HG03520 (cell line): ENCODE data around the gene PANX1.

ENCODE experiments used
- ATAC-seq: cut with Tn5 transposase; IDR thresholded peaks from one replicate; pipeline ENCODE4 v1.9.1; 2021; ENCODE audit warnings: mild to moderate bottlenecking, moderate library complexity; ENCODE audit not compliant: unreplicated experiment

PANX1 gene

DNA sequence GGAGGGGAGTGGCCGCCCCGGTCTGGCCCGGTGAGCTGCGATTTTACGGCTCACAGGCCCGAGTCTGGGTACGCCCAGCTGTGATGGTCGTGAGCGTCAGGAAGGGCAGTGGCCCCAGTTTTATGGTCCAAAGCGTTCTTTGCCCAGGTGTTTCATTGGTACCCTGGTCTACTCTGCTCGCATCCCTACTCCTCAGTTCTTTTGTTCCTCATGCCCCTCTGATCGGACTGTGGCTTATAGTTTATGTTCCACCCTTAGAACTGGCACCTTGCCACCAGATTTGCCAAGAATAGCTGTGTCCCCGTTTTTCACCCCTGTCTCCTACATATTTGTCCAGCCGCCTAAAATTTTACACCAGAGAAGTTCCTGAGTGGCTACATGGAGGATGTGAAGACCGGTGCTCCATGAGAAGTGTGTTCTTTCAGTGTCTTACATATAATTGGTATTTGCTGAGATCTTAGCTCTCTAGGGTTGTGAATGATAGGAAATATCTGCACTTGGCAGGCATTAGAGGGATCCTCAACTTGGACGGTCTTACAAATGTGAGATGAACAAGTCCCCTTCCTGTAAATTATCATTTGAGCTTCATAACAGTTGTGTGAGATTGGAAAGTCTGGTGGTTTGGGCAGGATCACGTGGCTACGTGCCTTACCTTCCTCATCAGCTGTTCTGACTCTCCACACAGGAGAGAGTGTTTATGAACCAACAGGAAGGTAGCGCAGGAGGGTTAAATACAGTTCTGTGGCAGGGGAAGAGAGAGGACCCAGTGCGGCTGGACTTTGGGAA lies 1.1 kb downstream of the PANX1 start:
- peak; percentile 57 for ATAC-seq

DNA sequence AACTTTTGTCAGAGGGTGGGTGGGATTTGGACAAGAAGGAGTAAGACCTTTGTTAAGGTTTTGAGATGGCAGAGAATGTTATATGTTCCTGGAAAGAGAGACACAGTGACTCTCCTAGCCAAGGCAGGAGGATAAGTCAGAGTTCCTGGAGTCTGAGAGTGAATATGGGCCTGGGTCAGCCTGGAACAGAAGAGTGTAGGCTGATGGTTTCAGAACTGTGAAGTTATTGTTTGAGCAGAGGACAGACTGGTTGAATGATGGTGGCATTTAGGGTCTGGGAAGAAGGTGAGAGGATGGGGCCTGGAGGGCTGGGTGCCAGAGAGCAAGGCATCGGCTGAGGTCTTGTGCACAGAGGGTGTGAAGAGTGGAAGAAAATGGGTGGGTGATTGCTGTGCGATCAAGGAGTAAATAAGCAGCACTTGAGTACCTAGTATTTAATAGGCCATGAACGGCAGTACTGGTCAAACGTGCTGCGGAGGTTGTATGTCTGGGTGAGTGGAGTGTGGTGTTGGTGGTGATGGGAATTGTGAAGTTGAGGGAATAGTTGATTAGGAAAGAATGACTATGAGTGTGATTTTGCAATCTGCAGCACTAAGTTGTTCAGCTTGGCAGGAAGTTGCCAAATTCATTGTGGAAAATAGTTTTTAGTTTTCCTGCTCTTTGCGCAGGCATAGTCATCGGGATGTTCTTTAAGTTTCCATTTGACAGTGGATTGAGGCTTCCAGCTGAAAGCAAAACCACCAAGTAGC lies 1.8 kb downstream of the PANX1 start:
- no peak for ATAC-seq

DNA sequence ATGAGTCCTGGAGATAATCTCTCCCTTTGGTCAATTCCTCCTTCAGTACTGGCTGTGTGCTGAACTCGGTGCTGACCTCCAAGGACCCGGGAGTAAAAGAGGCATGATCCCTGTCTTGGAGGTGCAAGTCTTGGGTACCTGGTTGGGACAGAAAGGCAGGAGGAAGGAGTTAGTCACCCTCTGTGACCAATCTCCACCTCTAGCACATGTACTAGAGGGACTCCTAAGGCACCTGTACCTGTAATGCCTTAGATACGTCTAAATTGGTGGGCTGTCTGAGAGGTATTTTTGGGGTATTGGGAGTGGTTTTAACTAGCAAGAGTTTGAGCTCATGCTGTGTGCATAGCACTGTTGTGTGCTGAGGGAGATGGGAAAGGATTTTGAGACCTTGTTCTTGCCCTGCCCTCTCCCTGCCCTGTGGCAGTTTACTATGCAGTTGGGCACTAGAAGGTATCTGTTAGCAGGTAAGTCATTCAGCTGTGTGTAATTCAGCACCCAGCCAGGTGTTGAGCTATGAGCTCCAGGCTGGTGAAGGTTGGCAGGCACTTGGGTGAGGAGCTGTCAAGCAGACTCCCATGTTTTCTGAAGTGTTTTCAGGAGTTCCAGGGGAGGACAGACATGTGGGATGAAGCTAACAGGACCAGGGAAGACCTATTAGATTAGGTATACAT lies 2.5 kb downstream of the PANX1 start:
- ATAC-seq = no peak

DNA sequence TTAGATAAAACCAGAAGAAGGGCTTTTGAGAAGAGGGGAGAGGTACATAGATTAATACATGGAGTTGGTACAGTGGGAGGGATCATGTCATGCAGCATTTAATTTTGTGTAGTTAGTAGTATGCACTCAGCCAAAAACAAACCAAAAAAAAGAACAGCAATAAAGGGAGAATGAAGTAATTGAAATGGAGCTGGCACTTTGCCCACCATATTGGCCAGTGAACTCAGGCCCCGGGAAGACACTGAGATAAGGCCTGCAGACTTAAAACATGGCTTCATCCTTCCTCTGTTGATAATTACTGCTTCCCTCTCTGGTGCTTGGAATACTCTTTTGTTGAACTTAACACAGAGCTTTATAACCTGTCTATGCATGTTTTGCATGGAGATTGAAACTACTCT lies 3.1 kb downstream of the PANX1 start:
- no peak for ATAC-seq

DNA sequence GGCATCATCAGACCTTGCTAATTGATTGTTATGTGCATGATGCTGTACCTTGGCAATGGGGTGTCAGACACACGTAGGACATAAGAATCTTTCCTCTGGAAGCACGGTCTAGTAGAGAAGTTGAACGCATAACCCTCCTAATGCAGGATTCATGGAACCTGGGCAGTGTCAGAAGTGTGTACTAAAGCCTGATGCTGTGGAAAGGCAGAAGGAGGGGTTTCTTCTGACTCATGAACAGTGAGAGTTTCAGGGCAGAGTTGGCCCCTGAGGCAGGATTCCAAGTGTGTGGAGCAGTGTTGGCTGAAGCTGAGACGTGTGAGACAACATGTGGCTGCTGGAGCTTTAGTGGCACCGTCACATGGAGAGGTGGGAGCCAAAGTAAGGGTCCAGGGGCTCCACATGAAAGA lies 3.5 kb downstream of the PANX1 start:
- ATAC-seq = no peak

DNA sequence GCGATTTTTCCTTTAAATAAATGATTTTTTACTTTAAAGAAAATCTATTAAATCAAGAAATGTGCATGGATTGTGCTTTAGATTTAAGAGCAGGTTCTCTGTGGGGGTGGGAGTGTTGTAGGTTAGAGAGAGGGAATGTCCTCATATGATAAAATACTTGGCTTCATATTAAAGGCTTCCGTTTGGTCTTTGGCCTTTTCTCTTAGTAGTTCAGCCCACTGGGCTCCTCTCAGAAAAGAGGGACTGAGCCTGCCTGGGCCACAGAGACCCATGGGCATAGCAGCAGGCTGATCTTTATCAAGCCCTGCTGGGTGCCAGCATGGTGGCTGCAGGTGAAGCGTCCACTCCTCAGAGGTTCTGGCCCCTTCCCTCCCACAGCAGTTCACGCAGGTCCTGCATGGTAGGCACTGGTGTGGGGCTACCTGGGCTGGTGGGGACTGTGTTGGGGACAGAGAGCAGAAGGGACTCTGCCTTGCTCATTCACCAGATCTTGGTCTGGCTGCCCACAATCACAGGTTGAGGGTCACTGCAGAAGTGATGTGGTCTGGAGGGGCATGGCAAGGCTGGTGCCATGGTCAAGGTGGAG lies 4.3 kb downstream of the PANX1 start:
- ATAC-seq = no peak

DNA sequence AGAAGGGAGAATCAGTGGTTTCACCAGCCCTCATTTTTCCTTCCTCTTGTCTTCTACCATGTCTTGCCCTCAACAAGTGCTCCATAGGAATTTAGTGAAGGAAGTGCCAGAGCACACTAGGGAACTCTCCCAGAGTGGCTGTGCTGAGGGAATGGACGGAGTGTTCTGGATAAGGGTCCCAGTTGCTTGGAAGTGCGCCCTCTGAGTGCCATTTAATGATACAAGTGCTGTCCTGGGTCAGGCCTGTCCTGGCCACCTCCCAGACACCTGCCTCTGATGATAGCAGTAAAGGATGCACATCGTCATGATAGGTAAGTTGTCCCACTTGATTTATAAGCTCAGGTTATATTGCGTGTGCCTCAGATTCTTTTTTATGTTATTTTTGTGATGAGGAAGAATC lies 5.1 kb downstream of the PANX1 start:
- no peak for ATAC-seq

DNA sequence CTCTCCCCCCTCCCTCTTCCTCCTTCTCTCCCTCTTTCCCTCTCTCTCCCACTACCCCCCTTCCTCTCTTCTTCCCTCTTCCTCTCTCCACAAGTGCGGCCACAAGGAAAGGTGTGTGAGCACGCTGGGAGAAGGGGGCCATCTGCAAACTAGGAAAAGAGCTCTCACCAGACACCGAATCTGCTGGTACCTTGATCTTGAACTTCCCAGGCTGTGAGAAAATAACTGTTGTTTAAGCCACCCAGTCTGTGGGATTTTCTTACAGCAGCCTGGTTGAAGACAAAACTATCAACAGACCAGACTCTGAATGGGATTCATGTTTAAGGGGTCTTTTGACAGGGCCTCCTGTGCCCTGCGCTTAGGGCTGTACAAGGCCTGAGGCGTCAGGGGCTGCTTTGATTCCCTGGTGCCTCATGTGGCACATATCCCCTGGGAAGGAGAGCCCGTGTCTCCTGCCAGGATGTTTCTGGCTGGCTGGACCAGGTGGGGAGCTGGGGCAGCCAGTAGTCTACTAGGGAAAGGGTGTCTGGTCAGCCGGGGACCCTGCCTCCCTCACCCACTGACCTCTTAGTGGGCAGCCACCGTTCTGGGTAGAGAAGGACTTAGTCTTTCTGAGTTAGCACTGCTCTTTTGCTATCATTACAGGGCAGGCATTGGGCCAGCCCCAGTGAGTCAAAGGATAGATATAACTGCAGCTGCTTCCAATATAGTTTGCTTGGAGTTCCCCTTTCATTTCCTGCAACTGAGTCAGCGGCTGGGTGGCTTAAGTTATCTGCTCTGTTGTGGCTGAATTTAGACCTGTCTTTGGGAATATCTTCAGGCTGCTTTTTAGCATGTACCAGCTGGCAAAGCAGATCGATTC lies 6.2 kb downstream of the PANX1 start:
- ATAC-seq = no peak

DNA sequence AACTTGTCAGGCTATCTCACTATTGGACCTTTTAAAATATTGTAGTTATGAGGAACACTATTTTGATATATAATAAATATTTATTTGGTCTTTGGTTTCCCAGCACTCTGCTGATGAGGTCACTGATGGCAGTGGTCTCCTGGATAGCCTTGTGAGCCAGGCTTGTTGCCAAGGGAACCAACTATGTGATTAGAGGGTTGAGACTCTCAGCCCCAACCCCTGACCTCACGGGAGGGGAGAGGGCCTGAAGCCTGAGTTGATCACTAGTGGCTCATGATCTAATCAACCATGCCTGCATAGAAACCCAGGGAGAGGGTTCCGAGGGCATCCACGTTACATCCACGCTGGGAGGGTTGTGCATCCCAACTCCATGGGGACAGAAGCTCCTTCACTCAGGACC lies 10.8 kb downstream of the PANX1 start:
- no peak for ATAC-seq

DNA sequence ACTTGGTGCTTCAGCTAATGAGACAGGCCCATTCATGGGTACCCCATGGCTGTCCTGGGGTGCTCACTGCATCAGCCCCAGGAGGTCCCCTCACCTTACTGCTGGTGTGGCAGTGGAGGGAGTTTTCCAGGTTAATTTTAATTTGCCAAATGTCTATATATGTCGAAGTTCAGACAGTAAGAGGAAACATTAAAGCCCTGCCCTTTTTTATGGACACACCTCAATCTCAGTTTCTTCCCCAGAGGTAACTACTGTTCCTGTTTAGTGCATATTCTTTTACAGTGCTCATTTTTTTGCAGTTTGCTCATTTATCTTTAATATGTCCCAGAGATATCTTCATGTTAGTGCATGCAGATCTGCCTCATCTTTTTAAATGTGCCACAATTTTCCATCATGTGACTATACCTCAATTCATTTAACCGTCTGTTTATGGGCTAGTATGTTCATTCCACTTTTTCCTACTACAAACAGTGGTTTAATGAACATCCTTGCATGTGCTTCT lies 11.6 kb downstream of the PANX1 start:
- no peak for ATAC-seq

DNA sequence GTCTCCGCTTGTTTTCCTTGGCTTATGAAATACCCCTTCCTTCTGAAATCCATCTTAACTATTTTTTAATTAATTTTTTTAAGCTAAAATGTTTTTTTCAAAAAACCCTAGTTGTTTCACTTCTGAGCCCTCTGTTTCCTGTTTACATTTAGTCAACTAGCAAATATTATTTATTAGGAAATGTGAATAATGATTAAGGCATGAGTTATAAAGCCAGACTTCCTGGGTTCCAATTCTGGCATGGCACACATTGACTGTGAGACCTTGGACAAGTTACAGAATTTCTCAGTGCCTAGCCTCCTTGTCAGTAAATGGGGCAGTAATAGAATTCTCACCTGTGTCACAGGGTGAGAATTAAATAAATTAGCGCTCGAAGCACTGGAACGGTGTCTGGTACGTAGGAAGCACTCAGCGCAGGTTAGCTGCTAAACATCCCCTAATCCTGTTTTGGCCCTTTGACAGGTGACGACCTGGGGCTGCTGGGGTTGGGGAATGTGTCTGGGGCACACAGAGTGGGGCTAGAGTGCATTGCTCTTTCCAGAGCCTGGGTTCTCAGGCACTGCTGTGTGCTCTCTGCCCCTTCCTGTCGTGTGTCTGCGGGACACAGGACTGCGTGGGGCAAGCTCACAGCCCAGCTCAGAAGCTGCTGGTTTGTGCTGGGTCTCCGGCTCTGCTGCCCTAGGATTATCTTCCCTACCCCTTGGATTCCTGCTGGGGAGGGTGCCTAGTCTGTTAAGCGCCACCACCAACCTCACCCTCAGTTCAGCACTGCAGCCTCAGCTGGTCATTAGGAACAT lies 13.1 kb downstream of the PANX1 start:
- no peak for ATAC-seq

DNA sequence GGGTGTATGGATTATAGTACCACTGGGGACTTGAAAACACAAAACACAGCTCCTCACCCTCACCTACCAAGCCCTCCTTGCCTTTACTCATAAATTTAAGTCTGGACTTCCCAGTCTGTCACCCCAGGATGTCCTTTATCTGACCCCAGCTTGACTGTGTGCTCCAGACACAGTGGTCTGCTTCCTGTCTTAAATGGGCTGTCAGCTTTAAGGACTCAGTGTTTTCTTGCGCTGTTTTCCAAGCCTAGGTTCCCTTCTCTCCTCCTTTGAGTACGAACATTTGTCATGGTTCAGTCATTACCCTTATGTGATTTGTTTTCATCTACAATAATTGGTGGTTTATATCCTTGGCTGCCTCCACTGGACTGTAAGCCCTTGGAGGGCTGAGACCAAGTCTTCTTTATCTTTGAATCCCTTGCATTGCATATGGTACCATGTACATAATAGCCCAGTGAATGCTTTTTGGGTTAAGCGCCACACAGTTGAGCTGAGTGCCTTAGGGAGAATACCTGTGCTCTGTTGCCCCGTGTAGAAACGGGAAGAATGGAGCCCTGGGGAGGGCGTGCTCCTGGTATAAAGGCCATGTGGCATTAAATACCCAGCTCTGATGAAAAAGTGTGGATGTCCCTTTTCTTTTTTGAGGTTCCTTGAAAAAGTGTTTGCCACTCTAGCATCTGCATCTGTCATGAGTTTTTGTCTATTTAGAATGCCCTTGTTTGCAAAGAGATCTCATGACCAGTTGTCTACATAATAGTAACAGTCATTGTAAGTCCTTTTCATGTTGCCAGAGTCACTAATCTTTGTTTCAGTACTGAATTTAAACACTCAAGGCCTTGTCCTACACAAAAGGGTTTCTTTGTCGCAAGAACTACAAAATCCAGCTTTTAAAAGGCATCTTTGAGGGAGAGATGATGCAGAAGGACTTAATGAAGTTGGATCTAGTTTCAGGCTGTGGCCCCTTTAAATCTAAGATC lies 14.0 kb downstream of the PANX1 start:
- ATAC-seq = no peak

DNA sequence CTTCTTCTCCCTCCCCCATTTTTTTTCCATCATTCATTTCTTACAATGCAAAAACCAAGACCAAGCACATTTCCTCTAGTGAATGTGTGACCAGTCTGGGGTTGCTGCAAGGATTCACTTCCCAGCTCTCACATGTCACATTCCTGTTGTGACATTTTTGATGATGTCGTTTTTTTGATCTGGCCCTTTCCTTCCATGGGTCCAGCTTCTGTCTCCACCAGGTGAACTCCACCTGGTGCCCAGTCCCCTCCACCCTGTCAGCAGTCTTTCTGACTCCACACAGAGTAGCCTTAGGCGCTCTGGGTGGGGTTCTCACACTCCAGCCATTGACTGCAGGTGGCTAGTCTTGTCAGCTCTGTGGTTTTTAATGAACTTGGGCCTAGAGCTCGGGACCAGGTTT lies 15.6 kb downstream of the PANX1 start:
- ATAC-seq = no peak

DNA sequence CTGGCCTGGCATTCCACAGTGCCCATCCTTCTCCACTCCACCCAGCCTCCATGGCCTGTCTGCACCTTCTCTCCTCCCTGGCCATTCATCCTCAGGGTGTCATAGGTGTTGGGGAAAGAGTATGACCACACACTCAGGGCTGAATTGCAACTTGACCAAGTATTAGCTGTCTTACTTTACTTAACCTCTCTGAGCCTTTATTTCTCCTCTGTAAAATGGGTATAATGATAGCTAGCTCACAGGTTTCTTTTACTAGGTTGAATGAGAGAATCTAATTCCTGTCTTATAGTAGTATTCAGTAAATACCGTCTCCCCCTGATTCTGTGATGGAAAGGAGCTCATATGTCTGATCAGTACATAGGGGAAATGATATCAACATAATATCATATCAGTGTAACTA lies 16.0 kb downstream of the PANX1 start:
- no peak for ATAC-seq

DNA sequence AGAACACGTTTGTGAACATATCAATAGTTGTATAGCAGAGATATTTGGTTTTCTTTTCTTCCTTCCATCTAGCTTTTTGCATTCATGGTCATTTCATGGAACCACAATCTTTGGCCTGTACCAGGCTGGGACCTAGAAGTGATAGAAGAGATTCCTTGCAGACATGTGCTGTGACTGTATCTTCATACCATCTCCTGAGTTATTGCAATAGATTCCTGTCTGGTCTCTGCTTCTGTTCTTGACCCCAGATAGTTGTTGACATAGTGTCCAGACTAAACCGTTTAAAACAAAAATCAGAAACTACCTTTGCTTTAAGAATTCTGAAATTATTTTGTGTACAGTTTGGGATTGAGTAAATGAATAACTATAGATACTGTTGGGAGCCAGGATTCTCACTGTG lies 16.8 kb downstream of the PANX1 start:
- ATAC-seq = no peak

DNA sequence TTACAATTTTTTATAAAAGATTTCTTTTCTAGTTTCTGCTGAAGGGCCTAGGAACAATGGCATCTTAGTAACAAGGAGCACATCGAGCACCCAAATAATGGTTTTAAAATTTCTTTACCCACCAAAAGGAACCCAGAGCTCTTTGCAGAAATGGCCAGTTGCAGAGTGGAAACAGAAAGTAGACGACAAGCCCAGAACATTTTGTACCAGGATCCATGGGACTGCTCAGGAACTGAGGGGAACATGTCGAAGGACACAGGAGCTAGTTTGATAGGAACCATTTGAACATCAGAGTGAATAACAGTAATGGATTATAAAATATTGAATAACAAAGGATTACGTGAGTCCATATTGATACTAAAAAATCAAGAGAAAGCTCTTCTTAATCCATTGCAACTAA lies 17.3 kb downstream of the PANX1 start:
- ATAC-seq = no peak

DNA sequence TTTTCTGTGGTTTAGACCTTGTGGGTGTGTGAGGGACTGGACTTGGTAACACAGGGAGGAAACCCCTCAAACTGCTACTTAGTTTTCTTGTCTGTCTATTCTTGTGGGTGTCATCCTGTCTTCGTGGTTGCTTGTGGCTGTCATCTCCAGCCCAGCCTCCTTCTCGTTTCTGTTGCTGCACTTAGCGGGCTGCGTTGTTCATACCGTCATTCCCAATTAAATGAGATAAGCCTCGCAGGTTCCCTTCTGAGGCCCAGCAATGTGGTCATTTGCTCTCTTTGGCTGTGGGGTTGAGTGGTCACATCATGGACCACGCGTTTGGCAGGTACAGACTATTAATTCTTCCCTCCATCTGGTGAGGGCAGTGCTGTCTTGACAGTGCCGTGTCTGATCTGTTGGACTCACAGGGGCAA lies 18.8 kb downstream of the PANX1 start:
- ATAC-seq = no peak

DNA sequence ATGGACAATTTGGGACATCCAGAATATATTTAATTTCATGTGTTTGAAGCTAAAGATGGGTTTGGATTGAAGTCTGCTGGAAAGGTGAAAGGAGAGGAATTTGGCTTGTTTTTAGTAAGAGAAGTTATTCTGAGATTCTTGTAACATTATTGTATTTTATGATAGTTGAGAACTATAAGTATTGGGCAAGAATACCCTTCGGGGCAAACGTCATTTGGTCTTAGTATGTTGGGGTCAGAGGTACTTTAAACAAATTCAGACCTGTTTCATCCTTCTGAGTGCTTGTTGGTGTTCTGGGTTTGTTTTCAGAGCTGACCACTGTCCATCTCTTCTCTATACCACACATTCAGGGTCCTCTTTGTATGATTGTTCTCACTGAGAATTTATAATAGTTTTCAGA lies 19.5 kb downstream of the PANX1 start:
- no peak for ATAC-seq
